Ascending aorta (tissue), 2 donors: Measurements from ENCODE around the gene JAM3. TPM values are rescaled to one million over a fixed set of nuclear protein-coding genes. Genes with fewer than 3 reads are reported as not detected.
"Not testable (repeated sequence)": the region's sequence is repeated elsewhere in the genome, so short reads cannot be mapped to it uniquely, and the experiment has no call there.

Experiments used
- DNase-seq, 2 donors: peaks; one replicate each; pipeline ENCODE4 v3.0.0-alpha.2; 2019; ENCODE audit warnings: low spot score in 2 of 2
- H3K27ac ChIP-seq, 2 donors: fragments of 200-600 bp; sonication (generic); one replicate each; pipeline ENCODE4 v1.5.1; 2016 to 2017; ENCODE audit warnings: mild to moderate bottlenecking in 1 of 2
- H3K27me3 ChIP-seq: fragments of 200-600 bp; sonication (generic); one replicate; pipeline ENCODE4 v1.5.1; 2017
- H3K36me3 ChIP-seq, 2 donors: fragments of 200-600 bp; sonication (generic); one replicate each; pipeline ENCODE4 v1.5.1; 2016
- H3K4me1 ChIP-seq, 2 donors: fragments of 200-600 bp; sonication (generic); one replicate each; pipeline ENCODE4 v1.5.1; 2016 to 2017; ENCODE audit warnings: mild to moderate bottlenecking in 1 of 2
- H3K4me3 ChIP-seq, 2 donors: fragments of 200-600 bp; sonication (generic); one replicate each; pipeline ENCODE4 v1.5.1; 2016 to 2017; ENCODE audit warnings: mild to moderate bottlenecking in 1 of 2
- H3K9me3 ChIP-seq, 2 donors: fragments of 200-600 bp; sonication (generic); one replicate each; pipeline ENCODE4 v1.5.1; 2016
- intact Hi-C: fragments of 100-400 bp; cut with DNase I; formaldehyde crosslinking; loops from one replicate; pipeline ENCODE4 v1.15.1; 2023
- total RNA-seq: library from RNA; depleted of rRNA; stranded (reverse); fragments of >200 nt; gene quantifications from one replicate; pipeline ENCODE4 v1.1.0, GENCODE V29; 2016
- TF ChIP-seq, protein P1 (sequence below), 3 experiments: fragments of 200-600 bp in 2 of 3; fragments of 450-650 bp in 1 of 3; sonication (generic) in 2 of 3; IDR thresholded peaks; one replicate each; pipeline ENCODE4 v1.5.1; 2016 to 2019; ENCODE audit warnings: antibody characterized with exemption in 3 of 3, mild to moderate bottlenecking in 1 of 3, moderate library complexity in 1 of 3

Gene JAM3
- total RNA-seq, 1 donor from 2014 or later, result 59.8 TPM

- no peaks in the 10 kb centered on the region for H3K36me3 ChIP-seq
- peaks cover 3 to 14% of the 10 kb centered on the region in 2 donors for H3K9me3 ChIP-seq
- H3K4me1 ChIP-seq, result peaks cover 0 to 4% of the 10 kb centered on the region in 2 donors
- no peak overlapping the region for H3K4me3 ChIP-seq
- intact Hi-C loops, result no loop called here
- no peaks in the 10 kb centered on the region for H3K27me3 ChIP-seq
- H3K27ac ChIP-seq, result no peak overlapping the region
- DNase-seq, result no peak
- TF ChIP-seq, protein P1, sequence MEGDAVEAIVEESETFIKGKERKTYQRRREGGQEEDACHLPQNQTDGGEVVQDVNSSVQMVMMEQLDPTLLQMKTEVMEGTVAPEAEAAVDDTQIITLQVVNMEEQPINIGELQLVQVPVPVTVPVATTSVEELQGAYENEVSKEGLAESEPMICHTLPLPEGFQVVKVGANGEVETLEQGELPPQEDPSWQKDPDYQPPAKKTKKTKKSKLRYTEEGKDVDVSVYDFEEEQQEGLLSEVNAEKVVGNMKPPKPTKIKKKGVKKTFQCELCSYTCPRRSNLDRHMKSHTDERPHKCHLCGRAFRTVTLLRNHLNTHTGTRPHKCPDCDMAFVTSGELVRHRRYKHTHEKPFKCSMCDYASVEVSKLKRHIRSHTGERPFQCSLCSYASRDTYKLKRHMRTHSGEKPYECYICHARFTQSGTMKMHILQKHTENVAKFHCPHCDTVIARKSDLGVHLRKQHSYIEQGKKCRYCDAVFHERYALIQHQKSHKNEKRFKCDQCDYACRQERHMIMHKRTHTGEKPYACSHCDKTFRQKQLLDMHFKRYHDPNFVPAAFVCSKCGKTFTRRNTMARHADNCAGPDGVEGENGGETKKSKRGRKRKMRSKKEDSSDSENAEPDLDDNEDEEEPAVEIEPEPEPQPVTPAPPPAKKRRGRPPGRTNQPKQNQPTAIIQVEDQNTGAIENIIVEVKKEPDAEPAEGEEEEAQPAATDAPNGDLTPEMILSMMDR (IDR thresholded peaks at IDR 0.05), result no peak
Observed at GRCh38 chr11:134110252-134110815, 41.5 kb downstream of the JAM3 start.

DNA sequence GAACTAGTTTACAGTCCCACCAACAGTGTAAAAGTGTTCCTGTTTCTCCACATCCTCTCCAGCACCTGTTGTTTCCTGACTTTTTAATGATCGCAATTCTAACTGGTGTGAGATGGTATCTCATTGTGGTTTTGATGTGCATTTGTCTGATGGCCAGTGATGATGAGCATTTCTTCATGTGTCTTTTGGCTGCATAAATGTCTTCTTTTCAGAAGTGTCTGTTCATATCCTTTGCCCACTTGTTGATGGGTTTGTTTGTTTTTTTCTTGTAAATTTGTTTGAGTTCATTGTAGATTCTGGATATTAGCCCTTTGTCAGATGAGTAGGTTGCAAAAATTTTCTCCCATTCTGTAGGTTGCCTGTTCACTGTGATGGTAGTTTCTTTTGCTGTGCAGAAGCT lies 44.9 kb downstream of the JAM3 start:
- DNase-seq, H3K9me3 ChIP-seq, H3K4me3 ChIP-seq, intact Hi-C loops, H3K36me3 ChIP-seq, H3K27me3 ChIP-seq: not testable (repeated sequence)
- H3K4me1 ChIP-seq, result peaks cover 0 to 11% of the 10 kb centered on the region in 2 donors
- peak overlapping the region in 1 of 2 donors; percentile 12 for H3K27ac ChIP-seq

DNA sequence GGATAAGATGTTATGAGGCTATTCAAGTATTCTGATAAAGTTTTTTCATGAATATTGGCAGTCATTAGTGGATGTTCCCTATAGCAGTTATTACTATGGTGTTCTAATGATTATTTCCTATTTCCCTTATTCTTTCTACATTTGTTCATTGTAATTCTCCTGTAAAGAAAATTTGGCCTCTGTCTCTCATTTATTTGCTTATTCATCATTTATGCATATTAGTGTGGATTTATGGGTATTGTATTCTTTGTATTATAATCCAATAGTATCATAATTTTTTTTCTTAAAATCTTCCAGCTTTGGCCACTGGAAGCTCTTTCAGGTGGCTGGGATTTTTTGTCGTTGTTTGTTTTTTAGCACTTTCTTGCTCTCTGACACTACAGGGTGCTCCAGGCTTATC lies 47.3 kb downstream of the JAM3 start:
- Histone ChIP-seq H3K9me3 (no peaks in the 10 kb centered on the region), H3K36me3 (no peaks in the 10 kb centered on the region), H3K4me3 (no peak overlapping the region), H3K27me3 (no peaks in the 10 kb centered on the region), H3K27ac (no peak overlapping the region), H3K4me1 (peaks cover 0 to 22% of the 10 kb centered on the region in 2 donors)
- TF ChIP-seq, protein P1 (IDR thresholded peaks at IDR 0.05), result no peak
- intact Hi-C loops, result no loop called here
- DNase-seq, result no peak

- Histone ChIP-seq H3K27ac (no peak overlapping the region), H3K4me1 (peaks cover 13 to 40% of the 10 kb centered on the region in 2 donors)
Observed at GRCh38 chr11:134118006-134118405, 49.1 kb downstream of the JAM3 start.

GRCh38 chr11:134119094-134119493 lies 50.2 kb downstream of the JAM3 start:
- Histone ChIP-seq H3K4me1 (peaks cover 13 to 45% of the 10 kb centered on the region in 2 donors), H3K27me3 (no peaks in the 10 kb centered on the region), H3K36me3 (no peaks in the 10 kb centered on the region), H3K27ac (peak overlapping the region; percentile 90 to 92), H3K4me3 (peak overlapping the region in 1 of 2 donors; percentile 57), H3K9me3 (no peaks in the 10 kb centered on the region)
- TF ChIP-seq, protein P1 (IDR thresholded peaks at IDR 0.05), result no peak
- intact Hi-C loops, result no loop called here
- no peak for DNase-seq

More at GRCh38 chr11:134118006-134118405, 49.1 kb downstream of the JAM3 start:
- no peak overlapping the region for H3K4me3 ChIP-seq
- DNase-seq, result no peak
- intact Hi-C loops, result no loop called here
- H3K27me3 ChIP-seq, result no peaks in the 10 kb centered on the region
- no peaks in the 10 kb centered on the region for H3K36me3 ChIP-seq
- TF ChIP-seq, protein P1 (IDR thresholded peaks at IDR 0.05), result no peak
- H3K9me3 ChIP-seq, result no peaks in the 10 kb centered on the region

GRCh38 chr11:134120143-134120850 lies 51.4 kb downstream of the JAM3 start:
- H3K27me3 ChIP-seq, result no peaks in the 10 kb centered on the region
- DNase-seq, result peak in 1 of 2 donors; percentile 90
- no peaks in the 10 kb centered on the region for H3K9me3 ChIP-seq
- H3K27ac ChIP-seq, result peak overlapping the region; percentile 90 to 92
- H3K4me1 ChIP-seq, result peaks cover 13 to 43% of the 10 kb centered on the region in 2 donors
- no peaks in the 10 kb centered on the region for H3K36me3 ChIP-seq
- intact Hi-C loops, result loop anchor here (1.0 to 5.0 kb wide), 3 partner anchors 19 to 163 kb away; partner anchors contain the start of genes IGSF9B and JAM3
- H3K4me3 ChIP-seq, result peak overlapping the region; percentile 43 to 57
- TF ChIP-seq, protein P1 (IDR thresholded peaks at IDR 0.05), result no peak
